HepG2 (cell line): Measurements from ENCODE around the gene OCSTAMP. TPM values are rescaled to one million over a fixed set of nuclear protein-coding genes. Genes with fewer than 3 reads are reported as not detected.

Source experiments
- CBX1 ChIP-seq: IDR thresholded peaks from one replicate; pipeline ENCODE4 v1.6.1; 2016; ENCODE audit warnings: antibody characterized with exemption, low read depth
- CHD4 ChIP-seq: fragments of 200-600 bp; sonication (generic); IDR thresholded peaks from 2 replicates; pipeline ENCODE4 v1.7.0; 2017; ENCODE audit warnings: mild to moderate bottlenecking, low read length, borderline replicate concordance
- HNRNPLL ChIP-seq: fragments of 200-400 bp; formaldehyde crosslinking; IDR thresholded peaks from 2 replicates; pipeline ENCODE4 v1.6.1; 2017; ENCODE audit warnings: mild to moderate bottlenecking, low read depth, low read length; ENCODE audit not compliant: poor library complexity, severe bottlenecking
- IRF2 ChIP-seq: IDR thresholded peaks from 2 replicates; pipeline ENCODE4 v1.6.1; 2018; ENCODE audit warnings: missing genetic modification reagents, missing compliant biosample characterization
- ISL2 ChIP-seq: sonication (generic); formaldehyde crosslinking; IDR thresholded peaks from 2 replicates; pipeline ENCODE4 v1.5.0; 2020; ENCODE audit warnings: missing genetic modification reagents
- KDM2A ChIP-seq: sonication (generic); formaldehyde crosslinking; IDR thresholded peaks from 2 replicates; pipeline ENCODE4 v1.4.0; 2020; ENCODE audit warnings: low read depth, missing genetic modification reagents, borderline replicate concordance
- KDM5A ChIP-seq: fragments of 200-600 bp; sonication (generic); IDR thresholded peaks from 2 replicates; pipeline ENCODE4 v1.7.0; 2018; ENCODE audit warnings: antibody characterized with exemption, mild to moderate bottlenecking, low read length, borderline replicate concordance
- KLF12 ChIP-seq: sonication (generic); formaldehyde crosslinking; IDR thresholded peaks from 2 replicates; pipeline ENCODE4 v1.4.0; 2020; ENCODE audit warnings: missing genetic modification reagents, borderline replicate concordance
- MED13 ChIP-seq: sonication (generic); formaldehyde crosslinking; IDR thresholded peaks from 2 replicates; pipeline ENCODE4 v1.5.0; 2020; ENCODE audit warnings: missing genetic modification reagents
- NFATC3 ChIP-seq: sonication (generic); formaldehyde crosslinking; IDR thresholded peaks from 2 replicates; pipeline ENCODE4 v1.5.1; 2020; ENCODE audit warnings: mild to moderate bottlenecking, missing genetic modification reagents
- NFE2L2 ChIP-seq: fragments of 150-350 bp; IDR thresholded peaks from 2 replicates; pipeline ENCODE4 v1.6.1; 2014; ENCODE audit warnings: low read length
- PCBP1 ChIP-seq: fragments of 200-400 bp; formaldehyde crosslinking; IDR thresholded peaks from 2 replicates; pipeline ENCODE4 v1.6.1; 2017; ENCODE audit warnings: mild to moderate bottlenecking, low read depth, low read length, borderline replicate concordance
- POLR2AphosphoS2 ChIP-seq: IDR thresholded peaks from 2 replicates; pipeline ENCODE4 v1.6.1; 2011; ENCODE audit warnings: low read depth, low read length, improper control_type of control experiment
- SNAPC2 ChIP-seq: sonication (generic); formaldehyde crosslinking; IDR thresholded peaks from 2 replicates; pipeline ENCODE4 v1.8.1; 2022; ENCODE audit warnings: mild to moderate bottlenecking, missing genetic modification reagents
- TBX2 ChIP-seq: sonication (generic); formaldehyde crosslinking; IDR thresholded peaks from 2 replicates; pipeline ENCODE4 v1.5.0; 2020; ENCODE audit warnings: missing genetic modification reagents, mild to moderate bottlenecking, borderline replicate concordance
- XRCC5 ChIP-seq: fragments of 200-400 bp; formaldehyde crosslinking; optimal IDR thresholded peaks from 2 replicates; pipeline ENCODE3; 2017; ENCODE audit warnings: mild to moderate bottlenecking, low read length
- ZBTB3 ChIP-seq: sonication (generic); formaldehyde crosslinking; IDR thresholded peaks from 2 replicates; pipeline ENCODE4 v1.4.0; 2020; ENCODE audit warnings: low read depth, mild to moderate bottlenecking, moderate library complexity, missing genetic modification reagents, borderline replicate concordance
- ZBTB49 ChIP-seq: sonication (generic); formaldehyde crosslinking; IDR thresholded peaks from 2 replicates; pipeline ENCODE4 v1.4.0; 2020; ENCODE audit warnings: missing genetic modification reagents, borderline replicate concordance
- ZBTB7A ChIP-seq: sonication (generic); formaldehyde crosslinking; IDR thresholded peaks from 2 replicates; pipeline ENCODE4 v1.8.0; 2022; ENCODE audit warnings: mild to moderate bottlenecking, missing genetic modification reagents
- ZC3H13 ChIP-seq: sonication (generic); formaldehyde crosslinking; IDR thresholded peaks from 2 replicates; pipeline ENCODE4 v1.8.1; 2023; ENCODE audit warnings: mild to moderate bottlenecking, missing genetic modification reagents, moderate library complexity
- ZNF557 ChIP-seq: sonication (generic); formaldehyde crosslinking; IDR thresholded peaks from 2 replicates; pipeline ENCODE4 v1.4.0; 2020; ENCODE audit warnings: missing genetic modification reagents
- ZNF615 ChIP-seq: sonication (generic); formaldehyde crosslinking; IDR thresholded peaks from 2 replicates; pipeline ENCODE4 v1.5.0; 2020; ENCODE audit warnings: mild to moderate bottlenecking, missing genetic modification reagents, borderline replicate concordance
- ZNF83 ChIP-seq: sonication (generic); formaldehyde crosslinking; IDR thresholded peaks from 2 replicates; pipeline ENCODE4 v1.4.0; 2020; ENCODE audit warnings: missing genetic modification reagents, mild to moderate bottlenecking, borderline replicate concordance
- polyA plus RNA-seq, 8 experiments: library from polyadenylated mRNA; depleted of rRNA in 3 of 8; stranded (reverse) in 7 of 8; unstranded in 1 of 8; fragments of >200 nt; fragmentation: Illumina TruSeq in 4 of 8; extraction: Trizol in 4 of 8; gene quantifications; 2 replicates each; pipeline versions ENCODE4 v1.2.1 to v1.2.3, GENCODE V29; 2011 to 2016; ENCODE audit warnings: low read depth in 4 of 8, missing spikeins in 1 of 8, mixed read lengths in 1 of 8; ENCODE audit not compliant: insufficient read depth in 1 of 8
- total RNA-seq, 5 experiments: library from RNA; depleted of rRNA; stranded (reverse); fragments of >200 nt; fragmentation: Illumina TruSeq; extraction: Trizol; gene quantifications; 2 replicates each; pipeline ENCODE4 v1.2.3, GENCODE V29; 2016; ENCODE audit warnings: low read depth in 1 of 5
- TF ChIP-seq, protein P1 (sequence below): sonication (generic); formaldehyde crosslinking; IDR thresholded peaks from 2 replicates; pipeline ENCODE4 v1.5.0; 2020; ENCODE audit warnings: mild to moderate bottlenecking, missing genetic modification reagents

The OCSTAMP gene
- total and polyA plus RNA-seq, 2 of the 13 experiments (the other 11 are each of a cell fraction or from before 2014, with no cell fraction given), result not detected

DNA sequence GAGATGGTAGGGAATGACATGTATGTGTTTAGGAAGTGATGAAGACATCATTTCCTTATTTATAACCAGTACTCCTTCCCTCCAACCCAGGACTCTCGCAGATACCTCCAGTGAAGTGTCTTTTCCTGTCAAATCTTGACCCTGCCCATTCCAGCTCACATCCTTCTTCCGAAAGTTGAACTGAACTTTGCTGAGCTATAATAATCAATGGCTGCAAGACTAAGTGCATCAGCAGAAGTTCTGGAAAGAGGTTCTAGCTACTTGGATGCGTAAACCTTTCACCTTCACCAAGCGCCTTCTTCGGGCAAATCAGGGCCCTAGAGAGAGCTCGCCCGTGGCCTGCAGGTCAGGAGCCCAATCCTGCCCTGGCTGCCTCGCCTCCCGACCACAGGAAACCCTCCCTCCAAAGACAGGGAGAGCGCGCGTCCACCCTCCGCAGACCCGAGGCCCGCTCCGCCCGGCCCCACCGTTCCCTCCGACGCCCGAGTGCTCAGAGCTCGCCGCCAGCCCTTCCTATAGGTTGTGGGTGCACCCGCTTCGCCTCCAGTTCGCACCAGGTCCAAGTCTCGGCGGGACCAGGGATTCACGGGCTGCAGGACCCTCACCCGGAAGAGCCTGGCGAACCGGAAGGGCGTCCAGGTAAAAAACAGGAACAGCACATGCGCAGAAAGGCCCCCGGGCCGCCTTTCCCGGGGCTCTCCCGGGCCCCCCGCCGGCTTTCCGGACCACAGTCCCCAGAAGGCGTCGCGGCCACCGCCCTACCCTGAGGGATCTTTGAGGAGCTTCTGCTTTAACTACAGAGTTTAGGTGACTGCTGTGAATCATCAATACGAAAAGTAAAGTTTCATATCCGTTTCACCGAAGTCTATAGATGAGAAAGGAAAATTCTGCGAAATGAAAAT, 37.3 kb downstream of the OCSTAMP start, which contains the start of gene ZNF334 (continued):
- TF ChIP-seq KDM2A (peak; percentile 69; the same call in 1 of the 2 replicates), ZNF615 (CRISPR knock-in tag) (0 out of 2 replicates have a peak, but pooled peaks have one; percentile 24), KLF12 (CRISPR knock-in tag) (no peak; the same call in 1 of the 2 replicates), ISL2 (CRISPR knock-in tag) (no peak), POLR2AphosphoS2 (no peak), NFATC3 (CRISPR knock-in tag) (no peak), ZNF557 (CRISPR knock-in tag) (0 out of 2 replicates have a peak, but pooled peaks have one; percentile 63), KDM5A (no peak), PCBP1 (no peak), ZBTB7A (0 out of 2 replicates have a peak, but pooled peaks have one; percentile 29), NFE2L2 (no peak), ZBTB49 (CRISPR knock-in tag) (no peak), CHD4 (no peak), XRCC5 (peak; percentile 77), IRF2 (peak; percentile 43; the same call in 1 of the 2 replicates), TBX2 (0 out of 2 replicates have a peak, but pooled peaks have one; percentile 16), HNRNPLL (peak; percentile 47), ZC3H13 (no peak), MED13 (no peak), CBX1 (no peak), ZBTB3 (CRISPR knock-in tag) (no peak), ZNF83 (CRISPR knock-in tag) (no peak), SNAPC2 (CRISPR knock-in tag) (no peak)
- TF ChIP-seq, protein P1, sequence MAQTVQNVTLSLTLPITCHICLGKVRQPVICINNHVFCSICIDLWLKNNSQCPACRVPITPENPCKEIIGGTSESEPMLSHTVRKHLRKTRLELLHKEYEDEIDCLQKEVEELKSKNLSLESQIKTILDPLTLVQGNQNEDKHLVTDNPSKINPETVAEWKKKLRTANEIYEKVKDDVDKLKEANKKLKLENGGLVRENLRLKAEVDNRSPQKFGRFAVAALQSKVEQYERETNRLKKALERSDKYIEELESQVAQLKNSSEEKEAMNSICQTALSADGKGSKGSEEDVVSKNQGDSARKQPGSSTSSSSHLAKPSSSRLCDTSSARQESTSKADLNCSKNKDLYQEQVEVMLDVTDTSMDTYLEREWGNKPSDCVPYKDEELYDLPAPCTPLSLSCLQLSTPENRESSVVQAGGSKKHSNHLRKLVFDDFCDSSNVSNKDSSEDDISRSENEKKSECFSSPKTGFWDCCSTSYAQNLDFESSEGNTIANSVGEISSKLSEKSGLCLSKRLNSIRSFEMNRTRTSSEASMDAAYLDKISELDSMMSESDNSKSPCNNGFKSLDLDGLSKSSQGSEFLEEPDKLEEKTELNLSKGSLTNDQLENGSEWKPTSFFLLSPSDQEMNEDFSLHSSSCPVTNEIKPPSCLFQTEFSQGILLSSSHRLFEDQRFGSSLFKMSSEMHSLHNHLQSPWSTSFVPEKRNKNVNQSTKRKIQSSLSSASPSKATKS (CRISPR knock-in tag), result no peak
